ENCODE results near the gene GFOD1. TPM values are rescaled to one million over a fixed set of nuclear protein-coding genes. Genes with fewer than 3 reads are reported as not detected.
"Not testable (repeated sequence)": the region's sequence is repeated elsewhere in the genome, so short reads cannot be mapped to it uniquely, and the experiment has no call there.

The GFOD1 gene
- total RNA-seq, 1 donor = 17.5 TPM

- no peak for DNase-seq (ENCODE audit: low read depth in 2 of 3, low spot score in 2 of 3)
Observed at GRCh38 chr6:13466304-13467215, 20.8 kb downstream of the GFOD1 start.

DNA sequence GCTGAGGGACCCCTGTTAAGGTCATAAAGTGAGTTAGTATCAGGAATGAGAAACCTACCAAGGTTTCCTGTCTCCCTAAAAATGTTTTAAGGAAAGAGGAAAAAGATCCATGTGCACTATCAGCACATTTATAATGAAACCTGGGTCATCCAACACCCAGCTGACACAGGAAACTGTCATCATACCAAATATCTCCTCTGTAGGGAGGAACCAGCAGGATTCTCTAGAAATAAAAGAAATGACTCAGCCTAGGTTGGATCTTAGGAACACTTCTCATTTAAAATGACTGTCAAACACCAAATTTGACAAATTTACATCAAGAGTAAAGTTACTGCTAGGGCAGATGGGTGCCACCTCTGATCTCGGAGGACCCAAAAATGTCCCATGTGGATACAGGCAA, 21.7 kb downstream of the GFOD1 start:
- DNase-seq (ENCODE audit: low read depth in 2 of 3, low spot score in 2 of 3) = no peak

- no peak for DNase-seq (ENCODE audit: low read depth in 2 of 3, low spot score in 2 of 3)
Observed at GRCh38 chr6:13463941-13464340, 23.5 kb downstream of the GFOD1 start.

GRCh38 chr6:13463328-13463717, 24.1 kb downstream of the GFOD1 start:
- DNase-seq (ENCODE audit: low read depth in 2 of 3, low spot score in 2 of 3) = no peak

DNA sequence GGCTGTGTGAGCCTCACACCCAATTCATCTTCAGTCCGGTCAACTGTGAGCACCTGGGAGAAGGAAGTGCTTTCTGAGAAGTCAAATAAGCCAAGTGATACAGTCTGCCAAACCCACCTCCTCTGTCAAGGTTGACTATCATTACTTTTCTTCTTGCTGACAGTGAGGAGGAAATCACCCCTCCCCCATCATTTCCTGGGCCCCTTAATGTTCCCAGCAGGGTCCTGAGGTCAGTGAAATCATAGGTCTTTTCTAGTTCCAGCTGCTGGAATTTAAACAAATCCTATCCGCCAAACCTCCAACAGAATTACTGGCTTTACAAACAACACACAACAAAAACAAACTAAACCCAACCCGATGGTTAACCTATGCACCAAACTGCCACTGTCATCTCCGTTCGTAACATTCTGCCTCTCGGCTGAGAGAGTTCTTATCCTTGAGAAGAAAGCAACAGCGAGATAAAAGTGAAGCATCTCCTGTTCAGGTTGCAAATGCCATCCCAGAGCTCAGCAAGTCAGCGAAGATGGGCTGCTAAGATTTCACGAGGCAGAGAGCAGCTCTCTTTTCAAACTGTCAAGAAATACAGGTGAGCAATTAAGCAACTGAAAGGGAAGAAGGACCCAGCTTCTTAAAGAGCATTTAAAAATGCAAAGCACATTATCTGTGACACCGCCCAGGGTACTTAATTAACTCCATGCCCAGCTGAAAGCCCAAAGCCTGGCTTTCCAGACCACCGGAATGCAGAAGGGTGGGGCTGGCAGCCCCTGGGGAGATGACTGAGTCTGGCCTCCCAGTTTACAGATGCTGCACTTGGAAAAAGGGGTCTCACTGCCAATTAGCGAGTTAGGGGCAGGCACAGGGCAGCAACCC, 24.7 kb downstream of the GFOD1 start:
- no peak for DNase-seq (ENCODE audit: low read depth in 2 of 3, low spot score in 2 of 3)

GRCh38 chr6:13461805-13462204, 25.6 kb downstream of the GFOD1 start:
- DNase-seq (ENCODE audit: low read depth in 2 of 3, low spot score in 2 of 3) = no peak

DNA sequence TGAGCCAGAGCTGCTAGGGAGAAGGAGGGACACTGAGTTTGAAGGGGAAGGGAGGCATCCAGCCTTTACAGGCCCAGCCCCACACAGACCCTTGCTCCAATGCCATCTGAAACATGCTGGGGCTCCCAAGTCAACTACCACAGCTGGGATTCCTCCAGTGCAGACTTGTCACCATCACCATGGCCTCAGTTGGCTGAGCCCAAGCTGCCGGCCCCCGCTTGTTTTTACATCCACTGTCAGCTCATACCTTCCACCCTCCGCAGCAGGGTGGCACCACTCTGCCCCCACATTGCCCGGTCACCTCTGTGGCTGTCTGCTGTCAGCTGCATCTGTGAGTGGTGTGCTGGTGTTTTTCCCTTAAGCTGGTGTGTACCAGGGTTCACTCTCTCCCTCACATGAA, 26.1 kb downstream of the GFOD1 start:
- no peak for DNase-seq (ENCODE audit: low read depth in 2 of 3, low spot score in 2 of 3)

DNA sequence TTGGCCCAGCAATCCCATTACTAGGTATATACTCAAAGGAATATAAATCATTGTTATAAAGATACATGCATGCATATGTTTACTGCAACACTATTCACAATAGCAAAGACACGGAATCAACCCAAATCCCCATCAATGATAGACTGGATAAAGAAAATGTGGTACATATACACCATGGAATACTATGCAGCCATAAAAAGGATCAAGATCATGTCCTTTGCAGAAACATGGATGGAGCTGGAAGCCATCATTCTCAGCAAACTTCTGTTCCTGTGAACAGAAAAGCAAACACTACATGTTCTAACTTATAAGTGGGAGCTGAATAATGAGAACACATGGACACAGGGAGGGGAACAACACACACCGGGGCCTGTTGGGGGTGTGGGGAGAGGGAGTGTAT, 27.1 kb downstream of the GFOD1 start:
- not testable (repeated sequence) for DNase-seq (ENCODE audit: low read depth in 2 of 3, low spot score in 2 of 3)

GRCh38 chr6:13457577-13457976, 29.8 kb downstream of the GFOD1 start:
- DNase-seq (ENCODE audit: low read depth in 2 of 3, low spot score in 2 of 3) = no peak

DNA sequence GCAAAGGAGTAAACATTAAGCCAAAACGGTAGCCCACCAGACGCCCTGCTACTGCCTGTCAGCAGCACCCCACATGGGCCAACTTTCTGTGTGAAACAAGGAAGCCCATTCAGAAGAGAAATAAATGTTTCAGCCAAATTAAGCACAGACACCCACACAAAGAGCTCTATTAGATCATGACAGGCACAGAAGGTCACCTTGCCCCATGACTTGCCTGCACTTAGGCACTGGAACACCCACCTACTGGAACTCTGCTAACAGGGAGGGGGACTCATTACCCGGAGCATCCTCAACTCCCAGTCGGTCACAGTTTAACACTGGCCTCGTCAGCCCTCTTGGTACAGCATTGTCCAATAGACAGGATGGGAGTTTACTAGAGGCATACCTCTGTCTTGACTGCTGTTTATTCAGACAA, 31.8 kb downstream of the GFOD1 start:
- no peak for DNase-seq (ENCODE audit: low read depth in 2 of 3, low spot score in 2 of 3)

GRCh38 chr6:13454286-13455221, 32.8 kb downstream of the GFOD1 start:
- peak; percentile 22 to 95 (median 91) for DNase-seq (ENCODE audit: low read depth in 2 of 3, low spot score in 2 of 3)

GRCh38 chr6:13453771-13454251, 33.6 kb downstream of the GFOD1 start:
- peak in 1 of 3 donors; percentile 46 for DNase-seq (ENCODE audit: low read depth in 2 of 3, low spot score in 2 of 3)

DNA sequence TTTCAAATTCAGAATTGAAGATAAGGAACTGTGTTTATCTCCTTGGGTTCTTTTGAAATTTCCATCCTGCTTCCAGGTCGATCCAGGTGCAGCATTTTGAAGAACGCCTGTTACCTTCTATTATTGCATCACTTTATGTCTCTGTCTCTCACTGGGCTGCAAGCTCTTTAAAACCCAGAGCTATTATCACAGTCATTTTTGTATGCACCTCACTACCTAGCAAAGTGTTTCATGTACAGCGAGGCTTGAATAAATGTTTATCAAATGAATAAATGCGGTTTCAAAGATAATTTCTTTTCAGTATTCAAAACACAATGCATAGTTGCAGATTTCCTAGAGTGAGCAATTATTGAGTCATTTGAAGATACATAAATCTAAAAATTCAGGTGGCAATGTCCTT, 34.2 kb downstream of the GFOD1 start:
- no peak for DNase-seq (ENCODE audit: low read depth in 2 of 3, low spot score in 2 of 3)

DNA sequence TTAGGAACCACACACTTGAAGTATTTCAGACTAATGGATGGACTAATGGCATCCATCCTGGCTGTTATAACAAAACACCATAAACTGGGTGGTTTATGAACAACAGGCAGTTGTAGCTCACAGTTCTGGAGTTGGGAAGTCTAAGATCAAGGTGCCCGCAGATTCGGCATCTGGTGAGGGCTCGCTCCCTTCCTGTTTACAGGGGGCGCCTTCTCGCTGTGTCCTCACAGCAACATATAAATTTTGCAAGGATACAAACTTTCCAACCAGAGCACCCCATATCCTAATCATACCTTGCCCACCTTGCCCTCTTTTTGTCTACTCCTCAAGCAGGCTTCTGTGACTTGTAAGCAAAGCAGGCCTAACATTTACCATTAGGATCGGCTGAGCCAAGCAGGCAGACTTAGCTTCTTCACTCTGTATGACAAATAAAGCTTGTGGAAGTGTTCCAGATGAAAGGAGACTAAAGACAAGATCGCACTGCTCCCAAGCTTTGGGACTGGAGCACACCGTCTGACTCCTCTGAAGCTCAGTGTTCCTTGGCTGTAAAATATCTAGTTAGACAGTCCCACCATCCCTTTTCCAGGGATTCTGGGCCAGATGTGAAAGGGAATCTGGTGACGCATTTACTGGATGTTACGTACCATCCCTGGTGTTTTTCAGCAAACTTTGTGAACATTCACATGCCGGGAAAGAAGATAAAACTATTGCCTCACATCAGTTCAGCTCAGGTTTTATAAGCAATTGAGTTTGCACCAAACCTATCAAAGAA, 34.9 kb downstream of the GFOD1 start:
- DNase-seq (ENCODE audit: low read depth in 2 of 3, low spot score in 2 of 3) = no peak

GRCh38 chr6:13451181-13451895, 36.1 kb downstream of the GFOD1 start:
- DNase-seq (ENCODE audit: low read depth in 2 of 3, low spot score in 2 of 3) = no peak

GRCh38 chr6:13450628-13451027, 36.8 kb downstream of the GFOD1 start:
- DNase-seq (ENCODE audit: low read depth in 2 of 3, low spot score in 2 of 3) = no peak

- no peak for DNase-seq (ENCODE audit: low read depth in 2 of 3, low spot score in 2 of 3)
Observed at GRCh38 chr6:13447949-13448724, 39.3 kb downstream of the GFOD1 start.

DNA sequence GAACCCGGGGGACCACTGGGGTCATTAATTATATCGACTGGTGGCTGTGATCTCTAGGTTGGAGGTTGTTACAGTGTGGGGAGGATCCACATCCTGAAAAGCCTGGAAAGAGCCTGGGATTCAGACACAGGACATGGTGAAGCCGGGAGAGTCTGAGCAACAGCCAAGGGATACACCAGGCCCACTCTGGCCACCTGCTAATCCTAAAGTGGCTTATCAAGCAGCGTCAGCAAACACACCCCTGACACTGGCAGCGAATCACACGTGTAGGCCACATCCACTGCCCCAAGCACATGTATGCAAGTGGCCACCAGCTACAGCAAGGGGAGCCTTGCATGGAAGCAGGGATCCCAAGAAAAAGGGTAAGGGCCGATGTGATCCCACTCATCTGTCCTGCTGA, 41.0 kb downstream of the GFOD1 start:
- no peak for DNase-seq (ENCODE audit: low read depth in 2 of 3, low spot score in 2 of 3)
